AG04449 (cell line): ENCODE data around the gene COLEC12.

Source experiments
- CTCF ChIA-PET: fragments of 350-600 bp; formaldehyde crosslinking; extraction: SDS; loops from one replicate; lab custom pipeline; 2021; ENCODE audit warnings: antibody characterized with exemption; lab: Yijun Ruan, JAX
- POLR2A ChIA-PET: fragments of 400-600, 350-600 bp; formaldehyde crosslinking; extraction: SDS; loops from one replicate; lab custom pipeline; 2020; ENCODE audit warnings: antibody characterized with exemption, inconsistent platforms; lab: Yijun Ruan, JAX
- DNase-seq: peaks from one replicate; pipeline ENCODE4 v3.0.0-alpha.2; 2010; ENCODE audit warnings: low read depth, low spot score
- H3K4me3 ChIP-seq: 2 replicates; pipeline ENCODE4 v1.5.1; 2011; ENCODE audit warnings: low read depth, mild to moderate bottlenecking, control low read depth, low read length
- TF ChIP-seq, protein P1 (sequence below): IDR thresholded peaks from one replicate; pipeline ENCODE4 v1.5.1; 2011; ENCODE audit warnings: mild to moderate bottlenecking, moderate library complexity, low read length, control low read depth, inconsistent platforms; ENCODE audit not compliant: insufficient read depth; ENCODE audit errors: missing control alignments

COLEC12 gene

GRCh38 chr18:415617-416612, 84.6 kb downstream of the COLEC12 start:
- CTCF ChIA-PET = interaction anchor here (0.8 to 1.6 kb wide), 4 partner anchors 64 to 208 kb away, joined by 3 to 6 read pairs (median 3); no protein-coding TSS in a partner anchor
- POLR2A ChIA-PET = interaction anchor here (0.7 to 1.3 kb wide), 3 partner anchors 20 to 63 kb away, joined by 3 read pairs; no protein-coding TSS in a partner anchor
- TF ChIP-seq, protein P1, sequence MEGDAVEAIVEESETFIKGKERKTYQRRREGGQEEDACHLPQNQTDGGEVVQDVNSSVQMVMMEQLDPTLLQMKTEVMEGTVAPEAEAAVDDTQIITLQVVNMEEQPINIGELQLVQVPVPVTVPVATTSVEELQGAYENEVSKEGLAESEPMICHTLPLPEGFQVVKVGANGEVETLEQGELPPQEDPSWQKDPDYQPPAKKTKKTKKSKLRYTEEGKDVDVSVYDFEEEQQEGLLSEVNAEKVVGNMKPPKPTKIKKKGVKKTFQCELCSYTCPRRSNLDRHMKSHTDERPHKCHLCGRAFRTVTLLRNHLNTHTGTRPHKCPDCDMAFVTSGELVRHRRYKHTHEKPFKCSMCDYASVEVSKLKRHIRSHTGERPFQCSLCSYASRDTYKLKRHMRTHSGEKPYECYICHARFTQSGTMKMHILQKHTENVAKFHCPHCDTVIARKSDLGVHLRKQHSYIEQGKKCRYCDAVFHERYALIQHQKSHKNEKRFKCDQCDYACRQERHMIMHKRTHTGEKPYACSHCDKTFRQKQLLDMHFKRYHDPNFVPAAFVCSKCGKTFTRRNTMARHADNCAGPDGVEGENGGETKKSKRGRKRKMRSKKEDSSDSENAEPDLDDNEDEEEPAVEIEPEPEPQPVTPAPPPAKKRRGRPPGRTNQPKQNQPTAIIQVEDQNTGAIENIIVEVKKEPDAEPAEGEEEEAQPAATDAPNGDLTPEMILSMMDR = no peak
- DNase-seq = no peak
- H3K4me3 ChIP-seq = no peak overlapping the region

DNA sequence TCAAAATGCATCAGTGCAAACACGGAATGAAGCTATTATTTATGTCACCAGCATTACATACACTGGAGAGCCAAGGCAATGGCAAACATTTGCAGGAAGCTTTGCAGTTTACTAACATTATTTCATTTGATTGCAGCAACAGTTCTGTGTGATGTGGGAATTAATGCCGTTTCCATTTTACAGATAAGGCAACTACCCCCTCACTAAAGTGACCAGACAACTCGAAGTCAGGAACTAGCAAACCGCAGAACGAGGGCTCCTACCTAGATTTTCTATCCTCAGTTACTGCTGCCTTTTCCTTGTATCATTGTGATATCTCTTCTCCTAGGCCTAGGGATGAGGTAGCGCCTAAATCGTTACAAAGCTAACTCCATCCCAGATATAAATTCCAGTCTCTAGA, 85.5 kb downstream of the COLEC12 start:
- H3K4me3 ChIP-seq = no peak overlapping the region
- TF ChIP-seq, protein P1 = no peak
- ChIA-PET CTCF (interaction anchor here (1.4 to 1.5 kb wide), 2 partner anchors 122 to 209 kb away, joined by 3 to 6 read pairs; no protein-coding TSS in a partner anchor), POLR2A (no interaction called here)
- DNase-seq = no peak

GRCh38 chr18:413233-413632, 87.3 kb downstream of the COLEC12 start:
- DNase-seq = no peak
- TF ChIP-seq, protein P1 = no peak
- ChIA-PET CTCF (interaction anchor here (1.0 kb wide), 2 partner anchors 12 to 42 kb away, joined by 3 read pairs; no protein-coding TSS in a partner anchor), POLR2A (no interaction called here)
- H3K4me3 ChIP-seq = no peak overlapping the region

DNA sequence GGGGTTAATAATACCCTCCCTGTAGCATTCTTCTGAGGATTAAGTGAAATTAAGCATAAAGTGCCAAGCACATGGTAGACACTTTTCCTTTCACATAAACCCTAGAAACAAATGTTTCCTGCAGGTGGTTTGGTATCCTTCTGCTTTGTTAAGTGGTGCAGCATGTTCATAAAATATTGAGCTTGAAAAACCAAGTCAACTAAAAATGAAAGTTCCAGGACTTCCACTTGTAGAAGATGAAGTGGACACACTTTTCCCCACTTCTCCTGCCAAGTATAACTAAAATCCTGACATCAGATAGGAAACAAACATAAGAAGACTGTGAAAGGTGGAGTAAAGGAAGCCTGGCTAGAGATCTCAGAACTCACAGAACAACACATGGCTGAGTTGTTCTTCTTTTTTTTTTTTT, 90.5 kb downstream of the COLEC12 start:
- CTCF ChIA-PET = interaction anchor here (0.7 to 1.2 kb wide), 2 partner anchors 14 to 205 kb away, joined by 3 to 5 read pairs; no protein-coding TSS in a partner anchor
- POLR2A ChIA-PET = no interaction called here
- H3K4me3 ChIP-seq = no peak overlapping the region
- DNase-seq = no peak
- TF ChIP-seq, protein P1 = no peak

DNA sequence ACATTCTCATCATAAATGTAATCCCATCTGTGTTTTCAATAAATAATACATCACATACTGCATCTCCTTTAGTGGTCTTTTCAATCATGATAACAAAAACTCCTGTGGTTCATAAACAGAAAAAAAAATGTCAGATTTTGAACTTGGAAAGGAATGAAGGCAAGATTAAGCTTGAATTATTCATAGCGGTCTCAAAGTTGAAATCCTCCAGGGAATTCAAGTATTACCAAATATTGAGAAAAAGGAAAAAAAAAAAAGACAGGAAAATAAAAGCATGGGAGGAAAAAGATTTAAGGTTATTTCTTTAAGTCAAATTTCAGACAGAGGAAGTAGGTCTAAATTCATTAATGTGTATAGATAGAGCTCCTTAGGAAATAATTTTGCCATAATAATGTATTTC, 92.1 kb downstream of the COLEC12 start:
- no peak for DNase-seq
- H3K4me3 ChIP-seq = no peak overlapping the region
- ChIA-PET POLR2A (interaction anchor here (0.6 kb wide), 1 partner anchor 31 kb away, joined by 3 read pairs; no protein-coding TSS in a partner anchor), CTCF (no interaction called here)
- TF ChIP-seq, protein P1 = no peak
